Neural crest cell (in vitro differentiated cells): ENCODE results near the gene ICAM2. TPM values are rescaled to one million over a fixed set of nuclear protein-coding genes. Genes with fewer than 3 reads are reported as not detected.
A peak's percentile ranks its signal among the peaks of the same experiment; 100 is the strongest.
"Not testable (repeated sequence)": the region's sequence is repeated elsewhere in the genome, so short reads cannot be mapped to it uniquely, and the experiment has no call there.

ENCODE experiments used
- DNase-seq: peaks from one replicate; pipeline ENCODE4 v3.0.0; 2021; ENCODE audit warnings: low read depth, mixed read lengths, low spot score
- H3K27ac Mint-ChIP-seq: one replicate; pipeline ENCODE4 v1.8.0; 2021; ENCODE audit warnings: mild to moderate bottlenecking, mixed read lengths; ENCODE audit not compliant: unreplicated experiment
- H3K27me3 Mint-ChIP-seq: 2 replicates; pipeline ENCODE4 v1.8.0; 2021; ENCODE audit warnings: low read depth, mild to moderate bottlenecking, mixed read lengths
- H3K36me3 Mint-ChIP-seq: 2 replicates; pipeline ENCODE4 v1.8.0; 2021; ENCODE audit warnings: low read depth, mild to moderate bottlenecking, mixed read lengths
- H3K4me1 Mint-ChIP-seq: 2 replicates; pipeline ENCODE4 v1.8.0; 2021; ENCODE audit warnings: mixed read lengths
- H3K4me3 Mint-ChIP-seq: one replicate; pipeline ENCODE4 v1.8.0; 2021; ENCODE audit warnings: mild to moderate bottlenecking, mixed read lengths
- H3K9me3 Mint-ChIP-seq: 2 replicates; pipeline ENCODE4 v1.8.0; 2021; ENCODE audit warnings: mixed read lengths
- total RNA-seq: library from RNA; stranded (reverse); gene quantifications from 2 replicates; pipeline ENCODE4 v1.2.1, GENCODE V29; 2021
- TF ChIP-seq, protein P1 (sequence below): fragments of 200-600 bp; sonication (generic); conservative IDR thresholded peaks from 2 replicates; pipeline ENCODE4 v1.5.0; 2021; ENCODE audit warnings: antibody characterized with exemption, mild to moderate bottlenecking

ICAM2 gene
- total RNA-seq, 1 donor from 2014 or later, result not detected

DNA sequence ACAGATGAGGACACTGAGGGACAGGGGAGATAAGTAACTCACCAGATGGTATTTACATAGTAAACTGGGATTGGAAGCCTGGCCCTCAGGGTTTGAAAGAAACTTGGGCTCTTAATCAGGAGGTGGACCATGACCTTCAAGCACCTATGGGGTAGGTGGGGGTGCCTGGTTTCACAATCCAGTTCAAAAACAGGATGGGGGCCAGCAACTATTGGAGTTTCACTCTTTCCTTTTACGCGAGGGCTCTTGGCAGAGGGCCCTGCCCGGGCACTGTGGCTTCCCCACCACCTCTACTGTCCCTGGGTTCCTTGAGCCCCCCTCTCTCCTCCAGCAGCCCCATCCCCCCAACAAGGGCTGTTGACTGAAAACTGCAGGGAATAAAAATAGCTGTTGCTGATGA, 33.6 kb downstream of the ICAM2 start:
- no peak overlapping the region for H3K4me3 Mint-ChIP-seq
- peaks cover 13% of the 10 kb centered on the region for H3K27me3 Mint-ChIP-seq
- H3K9me3 Mint-ChIP-seq, result peaks cover 8% of the 10 kb centered on the region
- H3K4me1 Mint-ChIP-seq, result peaks cover 11% of the 10 kb centered on the region
- H3K36me3 Mint-ChIP-seq, result peaks cover 8% of the 10 kb centered on the region
- DNase-seq, result no peak
- TF ChIP-seq, protein P1, sequence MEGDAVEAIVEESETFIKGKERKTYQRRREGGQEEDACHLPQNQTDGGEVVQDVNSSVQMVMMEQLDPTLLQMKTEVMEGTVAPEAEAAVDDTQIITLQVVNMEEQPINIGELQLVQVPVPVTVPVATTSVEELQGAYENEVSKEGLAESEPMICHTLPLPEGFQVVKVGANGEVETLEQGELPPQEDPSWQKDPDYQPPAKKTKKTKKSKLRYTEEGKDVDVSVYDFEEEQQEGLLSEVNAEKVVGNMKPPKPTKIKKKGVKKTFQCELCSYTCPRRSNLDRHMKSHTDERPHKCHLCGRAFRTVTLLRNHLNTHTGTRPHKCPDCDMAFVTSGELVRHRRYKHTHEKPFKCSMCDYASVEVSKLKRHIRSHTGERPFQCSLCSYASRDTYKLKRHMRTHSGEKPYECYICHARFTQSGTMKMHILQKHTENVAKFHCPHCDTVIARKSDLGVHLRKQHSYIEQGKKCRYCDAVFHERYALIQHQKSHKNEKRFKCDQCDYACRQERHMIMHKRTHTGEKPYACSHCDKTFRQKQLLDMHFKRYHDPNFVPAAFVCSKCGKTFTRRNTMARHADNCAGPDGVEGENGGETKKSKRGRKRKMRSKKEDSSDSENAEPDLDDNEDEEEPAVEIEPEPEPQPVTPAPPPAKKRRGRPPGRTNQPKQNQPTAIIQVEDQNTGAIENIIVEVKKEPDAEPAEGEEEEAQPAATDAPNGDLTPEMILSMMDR, result no peak
- H3K27ac Mint-ChIP-seq, result no peak overlapping the region

DNA sequence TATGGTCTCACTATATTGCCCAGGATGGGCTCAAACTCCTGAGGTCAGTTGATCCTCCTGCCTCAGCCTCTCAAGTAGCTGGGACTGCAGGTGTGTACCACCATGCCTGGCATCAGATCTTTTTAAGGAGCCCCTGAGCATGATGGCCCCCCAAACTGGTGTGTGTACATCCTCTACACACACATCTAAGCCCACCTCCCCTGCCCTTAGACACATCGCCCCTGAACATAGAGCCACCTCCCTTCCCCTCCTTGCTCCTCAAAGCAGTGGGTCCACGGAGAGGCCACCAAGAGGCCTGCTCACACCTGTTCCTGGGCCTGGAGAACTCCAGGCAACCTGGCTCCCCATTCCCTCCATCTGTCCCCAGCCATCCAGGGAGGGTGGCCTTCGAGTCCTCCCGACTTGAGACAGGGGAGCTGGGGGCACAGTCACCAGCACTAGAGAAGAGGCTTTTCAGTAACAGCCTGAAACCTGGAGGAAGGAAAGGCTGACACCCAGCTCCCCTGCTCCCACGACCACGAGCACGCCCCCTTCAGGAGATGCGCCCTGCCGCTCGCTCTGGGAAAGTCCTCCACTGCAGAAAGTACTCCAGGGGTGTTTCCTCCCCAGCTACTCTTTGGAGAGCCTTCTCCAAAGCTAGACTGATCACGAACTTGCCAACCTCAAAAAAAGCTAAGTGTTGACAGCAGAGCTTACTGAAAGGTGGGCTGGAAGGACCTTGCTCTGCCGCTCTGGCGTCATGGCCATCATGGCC, 34.9 kb downstream of the ICAM2 start:
- TF ChIP-seq, protein P1, result no peak
- peak overlapping the region; percentile 43 for H3K27ac Mint-ChIP-seq

DNA sequence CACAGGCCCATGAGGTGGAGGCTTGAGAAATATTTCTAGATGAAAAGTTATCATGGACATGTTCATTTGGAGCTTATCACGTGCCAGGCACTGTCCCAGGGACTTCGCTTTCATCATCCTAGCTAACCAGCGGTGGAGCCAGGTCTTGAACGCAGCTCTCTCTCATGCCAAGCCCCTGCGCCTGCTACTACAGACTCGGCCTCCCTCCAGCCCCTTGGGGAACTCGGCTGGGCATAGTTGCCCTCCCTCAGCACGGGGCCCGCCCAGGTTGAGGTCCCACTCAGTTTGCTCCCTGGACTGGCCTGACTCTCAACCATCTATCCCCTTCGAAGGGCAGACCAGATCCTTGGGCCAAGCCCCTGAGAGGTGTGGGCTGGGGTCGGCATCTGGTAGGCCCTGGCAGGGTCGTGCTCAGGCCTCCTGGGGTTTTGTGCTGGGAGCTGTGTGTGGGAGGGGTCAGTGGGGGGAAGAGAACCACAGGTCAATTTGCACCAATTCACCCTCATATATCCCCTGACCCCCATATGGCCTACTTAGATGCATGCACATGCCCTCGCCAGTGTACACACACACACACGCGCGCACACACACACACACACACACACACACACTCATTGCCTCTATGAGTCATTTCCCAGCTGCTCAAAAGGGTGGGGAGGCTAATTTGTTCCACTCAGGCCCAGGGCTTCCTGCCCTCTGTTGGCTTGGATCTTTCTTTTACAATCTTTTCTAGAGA, 35.6 kb downstream of the ICAM2 start:
- DNase-seq, result no peak
- TF ChIP-seq, protein P1, result no peak
- Mint-ChIP-seq H3K9me3 (peaks cover 8% of the 10 kb centered on the region), H3K27me3 (peaks cover 3% of the 10 kb centered on the region), H3K4me1 (peaks cover 9% of the 10 kb centered on the region), H3K4me3 (no peak overlapping the region), H3K36me3 (peaks cover 8% of the 10 kb centered on the region), H3K27ac (no peak overlapping the region)

More for the DNA sequence above, 34.9 kb downstream of the ICAM2 start:
- Mint-ChIP-seq H3K36me3 (peaks cover 8% of the 10 kb centered on the region), H3K4me3 (no peak overlapping the region), H3K27me3 (peaks cover 7% of the 10 kb centered on the region), H3K4me1 (peaks cover 11% of the 10 kb centered on the region), H3K9me3 (peaks cover 8% of the 10 kb centered on the region)
- no peak for DNase-seq

DNA sequence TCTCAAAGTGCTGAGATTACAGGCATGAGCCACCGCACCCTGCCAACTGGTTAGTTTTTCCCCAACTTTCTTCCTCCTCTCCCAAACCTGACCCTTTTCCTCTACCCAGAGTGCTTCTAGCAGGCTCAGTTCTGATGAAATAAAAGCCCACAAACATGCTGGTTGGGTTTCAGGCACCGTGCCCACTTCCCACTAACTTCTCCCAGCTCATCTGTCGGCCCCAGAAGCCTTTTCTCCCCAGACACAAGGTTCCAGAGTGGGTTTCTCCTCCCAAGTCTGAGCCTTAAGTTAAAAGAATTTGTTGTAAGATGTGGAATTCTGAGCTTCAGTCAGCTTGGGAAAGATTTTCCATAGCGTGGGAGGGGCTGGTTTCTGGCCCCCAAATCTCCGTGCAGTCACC, 36.2 kb downstream of the ICAM2 start:
- H3K4me1 Mint-ChIP-seq, result peaks cover 5% of the 10 kb centered on the region
- no peak overlapping the region for H3K4me3 Mint-ChIP-seq
- no peak for DNase-seq
- peaks cover 8% of the 10 kb centered on the region for H3K36me3 Mint-ChIP-seq
- peaks cover 8% of the 10 kb centered on the region for H3K9me3 Mint-ChIP-seq
- H3K27ac Mint-ChIP-seq, result no peak overlapping the region
- TF ChIP-seq, protein P1, result no peak
- H3K27me3 Mint-ChIP-seq, result no peaks in the 10 kb centered on the region

DNA sequence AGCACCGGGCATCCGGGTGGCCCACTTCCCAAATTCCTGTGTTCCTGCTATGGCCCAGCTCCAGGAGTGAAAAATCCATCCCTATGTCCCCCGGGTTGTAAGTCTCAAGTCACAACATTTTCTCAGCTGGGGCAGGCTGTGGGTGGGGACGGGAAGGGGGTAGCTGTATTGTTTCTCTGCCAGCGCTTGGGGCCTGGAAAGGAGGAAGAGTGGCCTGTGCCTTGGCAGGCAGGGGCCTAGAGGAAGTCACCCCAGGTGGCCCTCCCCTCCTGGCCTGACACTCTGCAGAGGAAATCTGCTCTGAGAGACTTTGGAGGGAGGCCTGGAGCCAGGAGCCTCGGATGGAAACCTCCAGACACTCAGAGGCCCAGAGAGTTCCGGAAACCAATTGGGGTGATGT, 37.1 kb downstream of the ICAM2 start:
- no peak overlapping the region for H3K4me3 Mint-ChIP-seq
- H3K9me3 Mint-ChIP-seq, result peaks cover 8% of the 10 kb centered on the region
- H3K36me3 Mint-ChIP-seq, result peaks cover 8% of the 10 kb centered on the region
- peaks cover 5% of the 10 kb centered on the region for H3K4me1 Mint-ChIP-seq
- TF ChIP-seq, protein P1, result no peak
- DNase-seq, result no peak
- no peak overlapping the region for H3K27ac Mint-ChIP-seq
- H3K27me3 Mint-ChIP-seq, result no peaks in the 10 kb centered on the region

DNA sequence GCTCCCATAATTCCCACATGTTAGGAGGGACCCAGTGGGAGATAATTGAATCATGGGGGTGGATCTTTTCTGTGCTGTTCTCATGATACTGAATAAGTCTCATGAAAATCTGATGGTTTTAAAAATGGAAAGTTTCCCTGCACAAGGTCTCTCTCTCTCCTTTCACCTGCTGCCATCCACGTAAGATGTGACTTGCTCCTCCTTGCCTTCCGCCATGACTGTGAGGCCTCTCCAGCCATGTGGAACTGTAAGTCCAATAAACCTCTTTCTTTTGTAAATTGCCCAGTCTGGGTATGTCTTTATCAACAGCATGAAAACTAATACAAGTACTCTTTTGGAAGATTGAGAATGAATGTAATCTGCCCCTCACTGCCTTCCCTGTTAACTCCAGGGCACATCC, 37.8 kb downstream of the ICAM2 start:
- H3K9me3 Mint-ChIP-seq, H3K27me3 Mint-ChIP-seq, DNase-seq, H3K36me3 Mint-ChIP-seq, H3K4me3 Mint-ChIP-seq, H3K4me1 Mint-ChIP-seq: not testable (repeated sequence)
- peak overlapping the region; percentile 46 for H3K27ac Mint-ChIP-seq
